ENCODE results near the gene CD48. TPM values are rescaled to one million over a fixed set of nuclear protein-coding genes. Genes with fewer than 3 reads are reported as not detected.
"Not testable (repeated sequence)": the region's sequence is repeated elsewhere in the genome, so short reads cannot be mapped to it uniquely, and the experiment has no call there.

CD48 gene
- polyA plus RNA-seq, 3 donors, result 3.3 to 12.7 (median 3.7) TPM

DNA sequence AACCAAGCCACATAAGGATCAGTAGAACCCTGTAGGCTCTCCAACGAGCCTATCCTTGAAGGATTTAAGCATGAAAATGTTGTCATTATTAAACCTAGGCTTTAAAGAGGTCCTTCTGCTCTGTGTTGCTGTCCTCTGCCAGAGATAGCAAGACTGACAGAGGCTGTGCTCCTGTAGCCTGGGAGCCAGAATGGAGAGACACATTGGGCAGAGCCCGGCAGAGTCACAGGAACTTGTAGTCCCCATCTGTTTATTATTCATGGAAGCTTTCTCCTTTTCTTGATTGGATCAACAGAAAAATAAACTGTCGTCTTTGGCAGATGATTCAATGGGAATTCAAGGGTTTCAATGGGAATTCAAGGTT lies 45.6 kb downstream of the CD48 start:
- peak overlapping the region; percentile 79 for H3K27ac ChIP-seq (ENCODE audit: low read depth, low read length)
- 37 to 52% (median 44%) methylated on average over 3 of the region's 3 CpGs for WGBS, 3 donors

DNA sequence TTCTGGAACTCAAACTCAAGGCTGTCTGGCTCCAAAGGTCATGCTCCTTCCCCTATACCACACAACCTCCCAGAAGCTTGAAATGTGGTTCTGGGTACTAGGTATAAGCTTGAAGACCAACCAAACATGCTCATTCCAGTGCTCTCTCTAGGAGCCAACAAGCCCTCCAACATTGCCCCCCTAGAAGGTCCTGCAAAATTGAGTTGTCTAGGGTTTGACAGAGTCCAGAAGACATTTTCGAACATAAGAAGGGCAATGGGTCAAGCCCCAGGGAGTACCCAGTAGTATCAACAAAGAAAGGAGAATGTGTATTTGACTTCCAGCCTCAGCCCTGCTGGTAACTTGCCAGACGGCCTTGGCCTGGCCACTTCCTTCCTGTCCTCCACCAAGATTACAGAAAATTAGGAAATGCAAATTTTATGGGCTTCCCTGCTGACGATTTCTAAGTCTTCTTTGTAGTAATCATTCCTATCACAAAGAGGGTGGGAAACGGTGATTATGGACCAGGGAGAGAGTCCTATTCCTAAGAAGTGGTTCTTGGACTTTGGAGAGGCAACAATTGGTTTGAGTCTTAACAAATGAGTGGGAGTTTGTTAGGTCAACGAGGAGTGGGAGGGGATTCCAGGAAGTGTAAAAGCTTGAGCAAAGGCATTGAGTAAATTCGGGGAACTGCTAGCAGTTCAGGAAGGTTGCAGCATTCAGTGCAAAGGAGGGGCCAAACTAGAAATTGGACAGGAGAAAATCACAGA lies 46.1 kb downstream of the CD48 start:
- 14 to 40% (median 15%) methylated on average over 6 of the region's 6 CpGs for WGBS, 3 donors
- H3K27ac ChIP-seq (ENCODE audit: low read depth, low read length), result peak overlapping the region; percentile 79

DNA sequence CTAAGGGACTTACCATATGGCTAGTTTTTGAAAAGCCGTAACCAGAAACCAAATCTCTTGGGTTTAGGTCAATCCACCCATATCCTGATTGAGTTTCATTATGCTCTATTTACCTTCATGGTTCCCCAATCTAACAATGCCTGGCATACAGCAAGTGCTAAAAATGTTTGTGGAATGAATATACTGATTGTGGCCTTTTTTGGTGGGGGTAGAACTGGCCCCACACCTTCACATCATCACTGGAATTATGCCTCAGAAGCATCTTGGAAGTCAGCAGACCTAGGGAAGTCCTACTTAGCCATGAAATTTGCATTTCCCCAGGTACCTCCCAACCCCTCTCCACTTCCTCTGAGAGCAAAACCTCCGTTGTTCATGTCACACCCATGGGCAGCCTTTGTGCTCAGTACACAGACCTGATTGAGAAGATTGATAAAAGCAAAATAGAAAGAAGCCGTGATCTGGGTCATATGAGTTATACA lies 47.0 kb downstream of the CD48 start:
- H3K27ac ChIP-seq (ENCODE audit: low read depth, low read length), result no peak overlapping the region
- WGBS, 3 donors, result 55 to 81% (median 55%) methylated on average over 3 of the region's 3 CpGs

DNA sequence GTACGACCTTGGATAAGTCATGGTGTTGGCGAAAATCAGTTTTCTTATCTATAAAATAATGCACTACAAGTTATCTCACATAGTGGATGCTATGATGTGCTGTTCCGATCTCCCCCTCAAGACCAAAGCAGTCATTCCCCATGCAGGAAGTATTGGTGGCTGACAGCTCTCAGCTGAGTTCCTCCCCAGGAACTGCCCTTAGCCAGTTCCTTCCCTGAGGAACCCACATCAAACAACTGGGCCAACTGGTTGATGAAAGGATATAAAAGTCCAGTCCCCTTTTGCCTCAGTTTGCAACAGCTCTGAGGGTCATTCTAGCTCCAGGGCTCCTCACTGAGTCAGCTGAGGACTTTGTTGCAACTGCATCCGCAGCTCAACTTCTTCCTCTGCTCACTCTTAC lies 48.7 kb downstream of the CD48 start:
- WGBS, 3 donors, result 61 to 73% (median 71%) methylated on average over 4 of the region's 4 CpGs
- no peak overlapping the region for H3K27ac ChIP-seq (ENCODE audit: low read depth, low read length)

DNA sequence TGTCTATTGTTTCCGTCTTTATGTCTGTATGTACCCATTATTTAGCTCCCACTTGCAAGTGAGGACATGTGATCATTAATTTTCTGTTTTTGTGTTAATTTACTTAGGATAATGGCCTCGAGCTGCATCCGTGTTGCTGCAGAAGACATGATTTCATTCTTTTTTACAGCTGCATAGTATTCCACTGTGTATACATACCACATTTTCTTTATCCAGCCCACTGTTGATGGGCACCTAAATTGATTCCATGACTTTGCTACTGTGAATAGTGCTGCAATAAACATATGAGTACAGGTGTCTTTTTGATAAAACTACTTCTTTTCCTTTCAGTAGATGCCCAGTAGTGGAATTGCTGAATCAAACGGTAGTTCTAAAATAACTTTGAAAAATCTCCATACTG lies 52.1 kb downstream of the CD48 start:
- H3K27ac ChIP-seq (ENCODE audit: low read depth, low read length), result no peak overlapping the region
- WGBS, 3 donors, result 88 to 95% (median 92%) methylated on average over 4 of the region's 4 CpGs

DNA sequence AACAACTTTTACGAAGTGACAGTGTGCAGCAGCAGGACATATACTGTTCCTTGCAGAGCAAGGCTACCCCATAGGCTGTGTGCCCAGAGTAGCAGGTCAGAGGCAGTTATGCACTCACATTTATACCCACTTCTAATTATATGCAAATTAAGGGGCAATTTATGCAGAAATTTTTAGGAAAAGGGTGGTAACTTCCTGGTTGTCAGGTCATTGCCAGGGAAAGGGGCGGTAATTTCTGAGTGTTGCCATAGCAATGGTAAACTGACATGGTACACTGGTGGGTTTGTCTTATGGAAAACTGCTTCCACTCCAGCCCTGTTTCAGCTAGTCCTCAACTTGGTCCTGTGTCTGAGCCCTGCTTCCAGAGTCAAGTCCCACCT lies 52.8 kb downstream of the CD48 start:
- H3K27ac ChIP-seq (ENCODE audit: low read depth, low read length), result no peak overlapping the region
- 85 to 96% (median 93%) methylated on average over 2 of the region's 2 CpGs for WGBS, 3 donors

DNA sequence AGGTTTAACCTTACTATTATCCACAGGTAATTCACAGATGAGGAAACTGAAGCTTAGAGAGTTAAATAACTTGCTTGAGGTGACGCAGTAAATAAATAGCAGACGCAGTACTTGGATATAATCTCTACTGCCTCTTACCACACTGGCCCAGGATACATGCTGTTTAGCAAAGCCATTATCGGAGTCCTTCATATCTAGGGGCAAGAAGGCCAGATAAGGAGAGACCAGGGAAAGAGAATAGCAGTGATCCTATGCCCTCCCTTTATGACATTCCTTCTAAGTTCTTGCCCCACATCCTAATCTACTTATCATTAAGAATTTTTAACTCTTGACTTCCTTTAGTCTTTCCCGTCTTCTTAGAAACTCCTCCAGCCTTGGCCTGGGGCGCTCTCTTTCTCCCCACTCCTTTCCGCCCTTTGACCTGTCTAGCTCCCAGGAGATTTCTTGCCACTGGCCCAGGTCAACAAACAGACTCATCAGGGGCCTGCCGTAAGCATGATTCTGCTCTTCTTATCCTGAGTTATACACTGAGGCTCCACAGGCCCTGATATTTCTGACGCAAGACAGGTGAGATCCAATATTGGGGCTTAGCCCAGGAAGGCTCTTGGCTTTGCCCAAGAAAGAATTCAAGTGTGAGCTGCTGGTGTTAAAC lies 53.3 kb downstream of the CD48 start:
- no peak overlapping the region for H3K27ac ChIP-seq (ENCODE audit: low read depth, low read length)
- WGBS, 3 donors, result 76 to 86% (median 83%) methylated on average over 8 of the region's 8 CpGs

DNA sequence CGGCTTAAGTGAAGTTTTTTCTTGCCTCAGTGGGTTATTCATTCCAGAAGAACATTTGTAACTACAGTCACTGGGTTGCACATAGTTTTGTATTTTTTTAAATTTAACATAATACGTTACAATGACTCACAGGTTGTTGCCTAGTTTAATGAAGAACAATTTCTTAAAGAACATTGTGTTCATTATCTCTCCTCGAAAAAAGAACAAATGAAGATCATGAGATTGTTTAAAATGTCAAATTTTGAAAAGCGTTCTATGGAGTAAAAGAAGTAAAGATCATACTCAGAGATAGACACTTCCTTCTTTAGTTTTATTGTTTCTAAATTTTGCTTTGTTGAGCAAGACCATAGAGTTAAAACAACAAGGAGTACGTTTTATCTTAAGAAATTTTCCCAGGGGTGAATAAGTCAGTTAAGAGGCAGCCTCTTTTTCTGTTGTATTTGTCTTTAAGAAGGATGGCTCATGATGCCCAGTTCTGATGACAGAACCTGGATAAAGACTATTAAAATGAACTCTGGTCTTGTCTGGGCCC lies 54.3 kb downstream of the CD48 start:
- H3K27ac ChIP-seq (ENCODE audit: low read depth, low read length), result no peak overlapping the region
- 50 to 74% (median 58%) methylated on average over 5 of the region's 5 CpGs for WGBS, 3 donors

DNA sequence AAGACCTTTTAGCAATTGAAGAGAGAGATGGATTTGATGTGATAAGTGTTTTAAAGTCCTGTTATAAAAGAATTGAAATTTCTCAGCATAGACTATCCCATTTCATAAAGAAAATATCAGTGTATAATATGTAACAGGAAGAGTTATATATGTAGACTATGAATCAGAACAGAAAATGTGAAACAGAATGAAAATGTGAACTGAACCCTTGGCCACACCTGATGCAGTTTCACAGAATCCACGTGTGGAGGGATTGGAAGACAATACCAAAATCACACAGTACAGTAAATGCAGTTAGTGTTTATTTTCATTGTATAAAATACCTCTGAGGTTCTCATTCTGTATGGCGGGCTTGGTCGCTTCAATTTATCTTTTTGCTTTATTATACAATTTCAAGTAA lies 54.9 kb downstream of the CD48 start:
- no peak overlapping the region for H3K27ac ChIP-seq (ENCODE audit: low read depth, low read length)
- 72 to 86% (median 85%) methylated on average over 3 of the region's 3 CpGs for WGBS, 3 donors

DNA sequence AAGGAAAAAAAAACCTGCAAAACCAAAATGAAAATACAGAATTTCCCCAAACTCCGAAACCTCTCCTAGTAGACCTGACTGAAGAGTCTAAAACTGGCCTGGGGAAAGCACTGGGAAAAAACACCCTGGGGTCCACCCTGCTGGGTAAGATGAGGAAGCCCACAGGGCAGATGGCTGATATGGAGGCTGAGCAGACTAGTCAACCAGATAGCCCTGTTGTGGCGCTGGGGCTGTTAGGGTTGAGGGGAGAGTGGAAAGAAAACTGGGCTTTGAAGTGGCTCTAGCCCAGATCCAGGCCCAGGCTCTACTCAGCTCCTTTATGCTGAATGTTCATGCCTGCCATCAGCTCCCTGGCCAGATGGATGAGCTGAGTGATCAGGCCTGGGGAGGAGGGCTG lies 58.0 kb downstream of the CD48 start:
- 92 to 97% (median 94%) methylated on average over 2 of the region's 2 CpGs for WGBS, 3 donors
- no peak overlapping the region for H3K27ac ChIP-seq (ENCODE audit: low read depth, low read length)

DNA sequence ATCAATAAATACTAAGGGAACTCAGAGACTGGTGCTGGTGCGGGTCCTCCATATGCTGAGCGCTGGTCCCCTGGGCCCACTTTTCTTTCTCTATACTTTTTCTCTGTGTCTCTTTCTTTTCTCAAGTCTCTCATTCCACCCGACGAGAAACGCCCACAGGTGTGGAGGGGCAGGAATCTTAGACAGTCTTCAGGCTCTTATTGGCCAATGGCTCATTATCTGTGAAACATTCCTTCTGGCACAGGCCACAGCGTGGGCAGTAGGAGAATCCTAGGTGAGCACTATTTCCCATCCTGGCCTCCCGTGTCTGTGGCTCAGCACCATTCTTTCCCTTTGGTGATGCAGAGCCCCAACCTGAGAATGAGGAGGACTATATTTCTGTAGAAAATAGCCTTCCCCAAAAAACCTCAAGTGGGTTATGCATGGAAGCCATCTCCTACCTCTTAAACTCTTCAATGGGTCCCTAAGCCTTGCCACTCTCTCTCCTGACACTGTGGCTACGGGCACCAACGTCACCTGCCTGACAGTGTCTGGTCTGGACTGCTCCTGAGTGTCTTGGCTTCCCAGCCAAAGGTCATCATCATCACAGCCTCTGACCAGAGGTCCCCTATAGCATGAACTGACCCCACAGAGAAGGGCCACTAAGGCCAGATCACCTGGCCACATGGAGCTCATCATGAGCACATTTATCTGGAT lies 58.5 kb downstream of the CD48 start:
- H3K27ac ChIP-seq (ENCODE audit: low read depth, low read length), result no peak overlapping the region
- 86 to 88% (median 86%) methylated on average over 9 of the region's 9 CpGs for WGBS, 3 donors

DNA sequence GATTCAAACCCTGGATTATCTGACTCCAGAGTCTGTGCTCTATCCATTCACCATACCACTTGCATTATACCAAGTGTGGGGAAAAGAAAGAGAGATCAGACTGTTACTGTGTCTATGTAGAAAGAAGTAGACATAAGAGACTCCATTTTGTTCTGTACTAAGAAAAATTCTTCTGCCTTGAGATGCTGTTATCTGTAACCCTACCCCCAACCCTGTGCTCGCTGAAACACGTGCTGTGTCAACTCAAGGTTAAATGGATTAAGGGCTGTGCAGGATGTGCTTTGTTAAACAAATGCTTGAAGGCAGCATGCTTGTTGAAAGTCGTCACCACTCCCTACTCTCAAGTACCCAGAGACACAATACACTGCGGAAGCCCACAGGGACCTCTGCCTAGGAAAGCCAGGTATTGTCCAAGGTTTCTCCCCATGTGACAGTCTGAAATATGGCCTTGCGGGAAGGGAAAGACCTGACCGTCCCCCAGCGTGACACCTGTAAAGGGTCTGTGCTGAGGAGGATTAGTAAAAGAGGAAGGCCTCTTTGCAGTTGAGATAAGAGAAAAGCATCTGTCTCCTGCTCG lies 59.5 kb downstream of the CD48 start:
- 41 to 53% (median 43%) methylated on average over 8 of the region's 8 CpGs for WGBS, 3 donors
- H3K27ac ChIP-seq (ENCODE audit: low read depth, low read length), result not testable (repeated sequence)

DNA sequence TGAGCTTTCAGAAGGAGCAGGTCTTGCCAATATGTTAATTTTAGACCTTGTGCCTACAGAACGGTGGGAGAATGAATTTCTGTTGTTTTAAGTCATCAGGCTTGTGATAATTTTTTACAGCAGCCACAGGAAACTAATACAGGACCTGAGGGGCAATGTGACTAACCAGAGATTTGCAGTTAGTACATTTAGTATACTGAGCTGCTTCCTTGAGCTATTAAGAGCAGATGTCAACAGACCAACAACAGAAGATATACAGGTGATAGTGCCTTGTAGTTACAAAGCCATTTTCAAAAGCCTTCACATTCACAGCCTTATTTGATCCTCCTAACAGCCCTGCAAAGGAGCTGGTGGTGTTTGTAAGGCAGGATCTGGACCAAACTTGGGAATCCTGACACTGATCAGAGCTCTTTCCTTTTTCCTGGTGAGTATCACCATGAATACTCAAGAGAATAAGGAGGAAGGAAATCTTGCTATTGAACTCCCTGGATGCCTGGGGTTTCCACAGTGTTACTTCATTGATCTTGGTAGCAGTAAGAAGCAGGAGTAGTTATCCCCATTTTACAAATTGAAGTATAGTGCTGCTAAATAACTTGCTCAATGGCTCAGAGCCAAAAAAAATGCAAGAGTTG lies 60.1 kb downstream of the CD48 start:
- whole genome bisulfite sequencing, 3 donors, result 14 to 26% (median 20%) methylated on average over 1 of the region's 1 CpG
- H3K27ac ChIP-seq (ENCODE audit: low read depth, low read length), result no peak overlapping the region

DNA sequence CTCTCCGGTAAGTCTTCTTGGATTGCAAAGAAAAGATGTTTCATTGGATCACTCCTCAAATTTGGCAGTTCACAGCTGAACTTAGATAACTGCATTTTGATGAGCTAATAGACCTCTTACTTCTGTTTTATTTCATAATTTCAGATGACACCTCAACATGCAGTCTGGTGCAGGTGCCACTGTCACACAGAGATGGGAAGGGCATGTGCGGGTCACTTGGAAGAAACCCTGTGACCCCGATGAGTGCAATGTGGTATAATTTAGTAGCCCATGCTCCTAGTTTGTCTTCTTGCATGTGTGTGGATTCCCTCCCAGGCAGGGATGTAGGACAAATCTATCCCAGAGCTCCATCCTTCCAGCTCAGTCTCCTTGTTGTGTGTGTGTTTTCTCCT lies 64.3 kb downstream of the CD48 start:
- H3K27ac ChIP-seq (ENCODE audit: low read depth, low read length), result no peak overlapping the region

DNA sequence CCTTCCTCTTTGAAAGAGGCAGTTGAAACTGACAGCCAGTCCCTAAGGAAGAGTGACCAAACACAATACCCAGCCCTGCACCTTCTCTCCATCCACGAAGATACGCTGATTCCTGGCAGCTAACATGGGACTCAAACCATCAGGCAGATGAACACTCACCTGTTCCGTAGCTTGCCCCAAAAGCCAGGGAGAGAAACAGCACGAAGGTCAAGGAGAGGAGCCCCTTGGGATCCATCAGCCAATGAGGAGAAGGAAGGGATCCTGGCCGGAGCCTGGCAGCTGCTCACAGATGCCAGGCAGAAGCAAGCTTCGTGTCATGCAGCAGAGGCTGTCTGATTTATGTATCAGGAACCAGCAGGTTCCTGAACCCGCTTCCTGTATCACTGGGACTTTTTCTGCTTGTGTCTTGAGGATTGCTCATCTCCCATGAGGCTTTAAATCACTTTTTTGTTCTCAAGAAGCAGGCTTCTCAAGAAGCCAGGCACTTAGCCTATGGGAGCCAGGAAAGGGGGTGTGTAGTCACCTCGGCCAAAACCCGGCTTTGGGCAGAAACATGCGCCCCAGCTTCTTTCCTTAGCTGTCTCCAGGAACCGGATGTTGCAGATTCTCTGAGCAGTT lies 64.8 kb downstream of the CD48 start, which contains the start of gene SLAMF1:
SLAMF1 (minus strand) TSS at position 334 of the 618 bp plus-strand sequence; CDS start at position 235, 99 bp downstream.
- 29 to 72% (median 34%) methylated on average over 11 of the region's 11 CpGs for WGBS, 3 donors
- H3K27ac ChIP-seq (ENCODE audit: low read depth, low read length), result no peak within 1 kb of the TSS

More for the DNA sequence above, 64.3 kb downstream of the CD48 start:
- WGBS, 3 donors, result 56 to 85% (median 61%) methylated on average over 3 of the region's 3 CpGs

DNA sequence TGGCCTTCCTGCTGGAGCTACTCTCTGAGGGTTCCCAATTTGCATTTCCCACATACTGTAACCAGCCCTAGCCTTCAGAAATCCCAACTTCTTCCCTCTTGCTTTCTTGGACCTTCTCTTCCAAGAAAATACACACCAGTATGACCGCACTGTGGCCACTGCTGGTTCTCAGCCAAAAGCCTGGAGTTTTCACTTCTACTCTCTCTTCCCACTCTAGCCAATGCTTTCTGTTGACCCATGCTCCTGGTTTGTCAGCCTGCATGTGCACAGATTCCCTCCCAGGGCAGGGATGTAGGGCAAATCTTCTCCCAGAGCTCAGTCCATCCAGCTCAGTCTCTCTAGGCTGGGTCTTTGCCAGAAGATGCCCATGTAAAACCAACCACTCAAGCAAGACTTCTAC lies 65.4 kb downstream of the CD48 start:
- WGBS, 3 donors, result 53 to 85% (median 68%) methylated on average over 1 of the region's 1 CpG
- no peak overlapping the region for H3K27ac ChIP-seq (ENCODE audit: low read depth, low read length)

DNA sequence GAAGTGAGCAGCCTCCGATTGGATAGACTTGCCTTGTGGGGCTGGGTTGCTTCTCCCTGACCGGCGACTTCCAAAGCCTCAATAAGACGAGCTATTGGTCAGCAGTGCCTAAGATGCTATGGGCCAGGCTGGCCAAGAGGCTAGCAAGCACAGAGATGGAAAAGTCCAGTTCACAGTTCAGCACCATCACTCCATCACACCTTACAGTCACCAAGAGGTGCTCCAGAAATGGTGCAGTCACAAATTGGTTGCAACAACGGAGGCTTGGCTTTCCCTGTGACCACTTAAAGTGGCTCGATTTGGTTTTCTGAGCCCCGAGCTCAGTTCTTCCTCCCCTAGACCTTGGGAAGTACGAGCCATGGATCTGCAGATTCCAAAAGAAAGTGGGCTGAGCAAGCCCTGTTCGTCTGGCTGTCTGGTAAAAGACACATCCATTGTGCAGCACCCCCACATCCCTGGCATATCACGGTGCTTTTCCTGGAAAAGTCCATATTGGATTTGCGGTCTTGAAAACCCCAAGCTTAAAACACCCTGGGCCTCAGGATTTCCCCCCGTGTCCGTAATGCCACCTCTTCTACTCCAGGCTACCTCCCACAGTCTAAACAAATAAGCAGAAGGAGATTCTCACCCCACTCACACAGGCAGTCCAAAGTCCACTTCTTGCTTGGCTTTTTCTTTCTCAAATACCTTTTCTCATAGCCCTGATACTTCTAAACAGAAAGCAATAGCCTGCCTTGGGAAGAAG lies 66.1 kb downstream of the CD48 start:
- no peak overlapping the region for H3K27ac ChIP-seq (ENCODE audit: low read depth, low read length)
- WGBS, 3 donors, result 83 to 89% (median 89%) methylated on average over 13 of the region's 13 CpGs
